ENCODE results near the gene USP13.
A peak's percentile ranks its signal among the peaks of the same experiment; 100 is the strongest.
"Not testable (repeated sequence)": the region's sequence is repeated elsewhere in the genome, so short reads cannot be mapped to it uniquely, and the experiment has no call there.

Gene USP13

GRCh38 chr3:179658606-179659005 lies 5.8 kb downstream of the USP13 start:
- DNase-seq: no peak

- no peak for DNase-seq
Observed at GRCh38 chr3:179660872-179661271, 8.0 kb downstream of the USP13 start.

GRCh38 chr3:179661777-179662176 lies 8.9 kb downstream of the USP13 start:
- DNase-seq: no peak

GRCh38 chr3:179663093-179663492 lies 10.3 kb downstream of the USP13 start:
- no peak for DNase-seq

- DNase-seq: no peak
Observed at GRCh38 chr3:179666030-179666429, 13.2 kb downstream of the USP13 start.

- DNase-seq: no peak
Observed at GRCh38 chr3:179666436-179667035, 13.7 kb downstream of the USP13 start.

- DNase-seq: no peak
Observed at GRCh38 chr3:179668429-179668828, 15.6 kb downstream of the USP13 start.

- DNase-seq: no peak
Observed at GRCh38 chr3:179670311-179670710, 17.5 kb downstream of the USP13 start.

GRCh38 chr3:179671309-179671708 lies 18.5 kb downstream of the USP13 start:
- DNase-seq: no peak

GRCh38 chr3:179671747-179672242 lies 19.0 kb downstream of the USP13 start:
- no peak for DNase-seq

GRCh38 chr3:179672918-179673317 lies 20.1 kb downstream of the USP13 start:
- no peak for DNase-seq

- DNase-seq: no peak
Observed at GRCh38 chr3:179673523-179673922, 20.7 kb downstream of the USP13 start.

GRCh38 chr3:179676081-179676480 lies 23.2 kb downstream of the USP13 start:
- DNase-seq: no peak

GRCh38 chr3:179677884-179678283 lies 25.0 kb downstream of the USP13 start:
- no peak for DNase-seq

GRCh38 chr3:179681492-179682263 lies 28.8 kb downstream of the USP13 start:
- DNase-seq: no peak

GRCh38 chr3:179682426-179683080 lies 29.7 kb downstream of the USP13 start:
- DNase-seq: no peak

GRCh38 chr3:179683286-179683685 lies 30.4 kb downstream of the USP13 start:
- DNase-seq: not testable (repeated sequence)

GRCh38 chr3:179687967-179688535 lies 35.2 kb downstream of the USP13 start:
- DNase-seq: peak; percentile 64

- DNase-seq: peak; percentile 46
Observed at GRCh38 chr3:179688850-179689249, 36.0 kb downstream of the USP13 start.

GRCh38 chr3:179694731-179695130 lies 41.9 kb downstream of the USP13 start:
- no peak for DNase-seq

- DNase-seq: no peak
Observed at GRCh38 chr3:179695672-179696313, 43.0 kb downstream of the USP13 start.

- DNase-seq: no peak
Observed at GRCh38 chr3:179697736-179698332, 45.0 kb downstream of the USP13 start.

- no peak for DNase-seq
Observed at GRCh38 chr3:179700716-179701115, 47.9 kb downstream of the USP13 start.
